Mesenchymal stem cell (in vitro differentiated cells and primary cell): ENCODE measurements around the gene PLG.

Source experiments
- DNase-seq: peaks from one replicate; pipeline ENCODE4 v3.0.0-alpha.2; 2013
- H2AFZ ChIP-seq: one replicate; pipeline ENCODE4 v1.6.1; 2013; ENCODE audit warnings: low read depth, mild to moderate bottlenecking, control low read depth, inconsistent platforms, low read length, moderate library complexity
- H2AK5ac ChIP-seq: 2 replicates; pipeline ENCODE4 v1.6.1; 2013; ENCODE audit warnings: low read length, moderate library complexity, mild to moderate bottlenecking, inconsistent platforms; ENCODE audit not compliant: severe bottlenecking
- H2BK120ac ChIP-seq: one replicate; pipeline ENCODE4 v1.6.1; 2013; ENCODE audit warnings: low read depth, mild to moderate bottlenecking, inconsistent platforms, low read length, moderate library complexity
- H2BK12ac ChIP-seq, 2 experiments: one replicate each; pipeline ENCODE4 v1.6.1; 2013; ENCODE audit warnings: inconsistent platforms in 2 of 2, low read length in 2 of 2, mild to moderate bottlenecking in 2 of 2, moderate library complexity in 2 of 2, control low read depth in 1 of 2
- H2BK15ac ChIP-seq: one replicate; pipeline ENCODE4 v1.6.1; 2013; ENCODE audit warnings: mild to moderate bottlenecking, low read depth, inconsistent platforms; ENCODE audit not compliant: poor library complexity, severe bottlenecking
- H2BK5ac ChIP-seq: 2 replicates; pipeline ENCODE4 v1.6.1; 2013; ENCODE audit warnings: low read depth, mild to moderate bottlenecking, low read length, control low read depth, inconsistent platforms; ENCODE audit not compliant: poor library complexity, severe bottlenecking
- H3K14ac ChIP-seq, 2 experiments: one replicate each; pipeline ENCODE4 v1.6.1; 2013; ENCODE audit warnings: inconsistent platforms in 2 of 2, low read length in 2 of 2, control low read depth in 1 of 2, mild to moderate bottlenecking in 1 of 2, moderate library complexity in 1 of 2
- H3K18ac ChIP-seq, 2 experiments: one replicate each; pipeline ENCODE4 v1.6.1; 2013; ENCODE audit warnings: inconsistent platforms in 2 of 2, low read length in 2 of 2, control low read depth in 1 of 2, low read depth in 1 of 2, mild to moderate bottlenecking in 1 of 2
- H3K23ac ChIP-seq, 2 experiments: one replicate each; pipeline ENCODE4 v1.6.1; 2013; ENCODE audit warnings: inconsistent platforms in 2 of 2, low read length in 2 of 2, mild to moderate bottlenecking in 2 of 2, moderate library complexity in 2 of 2, control low read depth in 1 of 2
- H3K27ac ChIP-seq: 2 replicates; pipeline ENCODE4 v1.5.1; 2013; ENCODE audit warnings: mild to moderate bottlenecking, moderate library complexity, low read length, control low read depth, inconsistent platforms; ENCODE audit not compliant: poor library complexity, severe bottlenecking
- H3K27me3 ChIP-seq, 2 experiments: 2 replicates each; pipeline versions ENCODE4 v1.6.1 to v1.7.0; 2013; ENCODE audit warnings: low read length in 2 of 2, mild to moderate bottlenecking in 2 of 2, moderate library complexity in 2 of 2, control low read depth in 1 of 2, inconsistent platforms in 1 of 2; ENCODE audit not compliant: control insufficient read depth in 1 of 2, insufficient read depth in 1 of 2
- H3K36me3 ChIP-seq, 2 experiments: 2 replicates each; pipeline versions ENCODE4 v1.6.1 to v1.7.0; 2013; ENCODE audit warnings: low read length in 2 of 2, control low read depth in 1 of 2, inconsistent platforms in 1 of 2, low read depth in 1 of 2, mild to moderate bottlenecking in 1 of 2; ENCODE audit not compliant: insufficient read depth in 2 of 2, control insufficient read depth in 1 of 2
- H3K4ac ChIP-seq, 2 experiments: one replicate each; pipeline ENCODE4 v1.6.1; 2013; ENCODE audit warnings: inconsistent platforms in 2 of 2, low read length in 2 of 2, mild to moderate bottlenecking in 2 of 2, moderate library complexity in 2 of 2, control low read depth in 1 of 2, low read depth in 1 of 2
- H3K4me1 ChIP-seq: 2 replicates; pipeline ENCODE4 v1.6.1; 2013; ENCODE audit warnings: low read depth, low read length, control low read depth; ENCODE audit not compliant: control insufficient read depth, insufficient read depth
- H3K4me2 ChIP-seq: 2 replicates; pipeline ENCODE4 v1.6.1; 2013; ENCODE audit warnings: low read length, mild to moderate bottlenecking, inconsistent platforms; ENCODE audit not compliant: poor library complexity, severe bottlenecking
- H3K4me3 ChIP-seq, 2 experiments: 2 replicates each; pipeline versions ENCODE4 v1.5.1 to v1.7.0; 2013; ENCODE audit warnings: low read length in 2 of 2, mild to moderate bottlenecking in 2 of 2, control low read depth in 1 of 2, low read depth in 1 of 2; ENCODE audit not compliant: insufficient read depth in 1 of 2
- H3K79me1 ChIP-seq: replicated peaks from 2 replicates; pipeline ENCODE4 v1.6.1; 2013; ENCODE audit warnings: mild to moderate bottlenecking, control low read depth, low read length, inconsistent platforms; ENCODE audit not compliant: poor library complexity, severe bottlenecking
- H3K9ac ChIP-seq: 2 replicates; pipeline ENCODE4 v1.7.0; 2013; ENCODE audit warnings: mild to moderate bottlenecking, low read length, moderate library complexity
- H3K9me3 ChIP-seq: 2 replicates; pipeline ENCODE4 v1.7.0; 2013; ENCODE audit warnings: mild to moderate bottlenecking, low read length; ENCODE audit not compliant: control insufficient read depth
- H4K8ac ChIP-seq: one replicate; pipeline ENCODE4 v1.6.1; 2013; ENCODE audit warnings: inconsistent platforms, mild to moderate bottlenecking, low read length, moderate library complexity
- H4K91ac ChIP-seq: one replicate; pipeline ENCODE4 v1.6.1; 2013; ENCODE audit warnings: mild to moderate bottlenecking, low read length, inconsistent platforms
- WGBS: methylation state at CpG from one replicate; pipeline ENCODE4 v1.1.7; 2013; ENCODE audit warnings: mixed read lengths; 5-methylcytosine and 5-hydroxymethylcytosine counted together

PLG gene

GRCh38 chr6:160792708-160793107 is 90.7 kb downstream of the PLG start:
- Histone ChIP-seq H3K18ac (no peak overlapping the region), H2BK15ac (no peak overlapping the region), H3K79me1 (no peaks in the 10 kb centered on the region), H3K27me3 (no peaks in the 10 kb centered on the region), H3K4me2 (no peak overlapping the region), H4K8ac (no peak overlapping the region), H3K14ac (no peak overlapping the region), H3K4me1 (no peaks in the 10 kb centered on the region), H3K9me3 (peaks cover 2% of the 10 kb centered on the region), H2BK5ac (no peak overlapping the region), H4K91ac (no peak overlapping the region), H3K4me3 (no peak overlapping the region), H3K9ac (no peak overlapping the region), H2AK5ac (no peak overlapping the region), H3K27ac (no peak overlapping the region), H2AFZ (no peak overlapping the region), H3K36me3 (no peaks in the 10 kb centered on the region), H2BK120ac (no peak overlapping the region), H3K23ac (no peak overlapping the region), H2BK12ac (no peak overlapping the region), H3K4ac (no peak overlapping the region)
- 65% methylated on average over 5 of the region's 6 CpGs for WGBS
- no peak for DNase-seq

- H4K91ac ChIP-seq = no peak overlapping the region
- H2BK12ac ChIP-seq = no peak overlapping the region
- H3K4me3 ChIP-seq = no peak overlapping the region
- H4K8ac ChIP-seq = no peak overlapping the region
- H2AFZ ChIP-seq = no peak overlapping the region
- no peaks in the 10 kb centered on the region for H3K4me1 ChIP-seq
- no peak overlapping the region for H3K4ac ChIP-seq
- peaks cover 7% of the 10 kb centered on the region for H3K9me3 ChIP-seq
- H3K18ac ChIP-seq = no peak overlapping the region
- no peak overlapping the region for H2BK5ac ChIP-seq
- no peaks in the 10 kb centered on the region for H3K27me3 ChIP-seq
- H3K79me1 ChIP-seq = no peaks in the 10 kb centered on the region
- no peak for DNase-seq
- H3K36me3 ChIP-seq = no peaks in the 10 kb centered on the region
- H3K9ac ChIP-seq = no peak overlapping the region
- H2BK120ac ChIP-seq = no peak overlapping the region
- WGBS = 50% methylated on average over 1 of the region's 1 CpG
- H3K14ac ChIP-seq = no peak overlapping the region
- H2AK5ac ChIP-seq = no peak overlapping the region
- no peak overlapping the region for H3K23ac ChIP-seq
- no peak overlapping the region for H3K27ac ChIP-seq
- H3K4me2 ChIP-seq = no peak overlapping the region
- no peak overlapping the region for H2BK15ac ChIP-seq
These were observed 91.6 kb downstream of the PLG start for GRCh38 chr6:160793652-160794051.

GRCh38 chr6:160795721-160796120 is 93.7 kb downstream of the PLG start:
- WGBS = 50% methylated on average over 1 of the region's 1 CpG
- Histone ChIP-seq H3K27ac (no peak overlapping the region), H3K4me3 (no peak overlapping the region), H2BK5ac (no peak overlapping the region), H3K18ac (no peak overlapping the region), H3K27me3 (no peaks in the 10 kb centered on the region), H2BK12ac (no peak overlapping the region), H3K14ac (no peak overlapping the region), H3K79me1 (no peaks in the 10 kb centered on the region), H2AFZ (no peak overlapping the region), H3K4ac (no peak overlapping the region), H2AK5ac (no peak overlapping the region), H3K36me3 (no peaks in the 10 kb centered on the region), H2BK15ac (no peak overlapping the region), H4K8ac (no peak overlapping the region), H2BK120ac (no peak overlapping the region), H3K23ac (no peak overlapping the region), H3K9ac (no peak overlapping the region), H3K4me1 (no peaks in the 10 kb centered on the region), H3K4me2 (no peak overlapping the region), H4K91ac (no peak overlapping the region), H3K9me3 (peaks cover 19% of the 10 kb centered on the region)
- DNase-seq = no peak

- Histone ChIP-seq H3K9ac (no peak overlapping the region), H4K8ac (no peak overlapping the region), H2BK120ac (no peak overlapping the region), H3K14ac (no peak overlapping the region), H3K79me1 (no peaks in the 10 kb centered on the region), H4K91ac (no peak overlapping the region), H3K4ac (no peak overlapping the region), H2BK12ac (no peak overlapping the region), H3K36me3 (no peaks in the 10 kb centered on the region), H3K18ac (no peak overlapping the region), H2AK5ac (no peak overlapping the region), H3K4me2 (no peak overlapping the region), H3K23ac (no peak overlapping the region), H3K4me3 (no peak overlapping the region), H3K27ac (no peak overlapping the region), H2AFZ (no peak overlapping the region), H2BK5ac (no peak overlapping the region), H2BK15ac (no peak overlapping the region), H3K9me3 (peaks cover 24% of the 10 kb centered on the region), H3K27me3 (no peaks in the 10 kb centered on the region), H3K4me1 (no peaks in the 10 kb centered on the region)
- DNase-seq = no peak
These were observed 96.6 kb downstream of the PLG start for GRCh38 chr6:160798625-160799024.
